ENCODE data around the gene RYR2.

- TF ChIP-seq CTCF (IDR thresholded peaks at IDR 0.05) (no peak), POLR2A (IDR thresholded peaks at IDR 0.05) (no peak)
These were observed 169.0 kb downstream of the RYR2 start for GRCh38 chr1:237211031-237211430.
